ENCODE results near the gene TMEM258.

TMEM258 gene

DNA sequence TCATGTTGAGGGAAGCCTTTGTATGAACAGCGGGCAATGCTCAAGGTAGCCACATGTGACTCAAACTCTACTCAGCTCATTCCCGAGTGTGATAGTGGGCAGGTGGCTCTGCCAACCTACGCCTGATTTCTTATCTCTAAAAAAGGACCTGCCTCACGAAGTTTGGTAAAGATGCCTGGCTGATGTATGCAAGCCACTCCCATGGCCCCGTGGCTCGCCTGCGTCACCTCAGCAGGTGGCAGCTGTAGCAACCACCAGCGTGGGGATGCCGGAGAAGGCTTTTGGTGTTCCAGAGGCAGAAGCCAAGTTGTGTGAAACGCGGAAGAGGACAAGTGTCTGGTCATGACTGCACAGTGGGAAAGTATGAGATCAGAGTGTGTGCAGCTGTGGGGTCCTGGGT lies 41.1 kb upstream of the TMEM258 start:
- no peak for DNase-seq (ENCODE audit: insufficient read length)
- FAIRE-seq = no peak
- TF ChIP-seq POLR2AphosphoS5 (IDR thresholded peaks at IDR 0.05; ENCODE audit: low read depth, low read length) = no peak
- no peak for TF ChIP-seq TAF1 (IDR thresholded peaks at IDR 0.05; ENCODE audit: borderline replicate concordance, low read depth, low read length)
- no peak for TF ChIP-seq POLR2A (IDR thresholded peaks at IDR 0.05; ENCODE audit: low read depth, low read length)

- TF ChIP-seq TAF1 (IDR thresholded peaks at IDR 0.05; ENCODE audit: borderline replicate concordance, low read depth, low read length) (no peak), POLR2AphosphoS5 (IDR thresholded peaks at IDR 0.05; ENCODE audit: low read depth, low read length) (no peak), POLR2A (IDR thresholded peaks at IDR 0.05; ENCODE audit: low read depth, low read length) (no peak)
- DNase-seq (ENCODE audit: insufficient read length) = no peak
- FAIRE-seq = no peak
Observed at GRCh38 chr11:61832754-61833153, 40.4 kb upstream of the TMEM258 start.

DNA sequence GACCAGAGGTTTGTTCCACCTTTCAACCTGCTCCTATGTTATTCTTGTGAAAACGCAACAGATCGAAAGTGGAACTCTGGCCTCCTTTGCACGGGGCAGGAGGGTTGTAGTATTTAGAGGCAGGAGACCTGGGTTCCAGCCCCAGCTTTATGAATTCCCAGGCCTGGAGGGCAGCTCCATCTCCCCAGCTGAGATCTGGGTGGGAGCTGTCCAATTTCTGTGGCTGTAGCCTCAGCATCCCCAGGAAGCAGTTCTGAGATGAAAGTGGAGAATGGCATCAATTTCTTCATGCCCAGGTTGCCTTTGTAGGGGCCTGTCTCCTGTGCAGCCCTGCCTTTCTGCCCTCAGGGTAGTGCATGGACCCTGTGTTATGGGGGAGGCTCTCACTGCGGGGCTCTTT lies 39.8 kb upstream of the TMEM258 start:
- DNase-seq (ENCODE audit: insufficient read length) (no peak), FAIRE-seq (no peak)
- no peak for TF ChIP-seq POLR2AphosphoS5 (IDR thresholded peaks at IDR 0.05; ENCODE audit: low read depth, low read length)
- TF ChIP-seq TAF1 (IDR thresholded peaks at IDR 0.05; ENCODE audit: borderline replicate concordance, low read depth, low read length) = no peak

GRCh38 chr11:61830237-61831105 lies 38.1 kb upstream of the TMEM258 start:
- DNase-seq (ENCODE audit: insufficient read length) (no peak), FAIRE-seq (peak; percentile 46)
- TF ChIP-seq TAF1 (IDR thresholded peaks at IDR 0.05; ENCODE audit: borderline replicate concordance, low read depth, low read length) = no peak
- TF ChIP-seq POLR2A (IDR thresholded peaks at IDR 0.05; ENCODE audit: low read depth, low read length) = no peak
- no peak for TF ChIP-seq POLR2AphosphoS5 (IDR thresholded peaks at IDR 0.05; ENCODE audit: low read depth, low read length)

DNA sequence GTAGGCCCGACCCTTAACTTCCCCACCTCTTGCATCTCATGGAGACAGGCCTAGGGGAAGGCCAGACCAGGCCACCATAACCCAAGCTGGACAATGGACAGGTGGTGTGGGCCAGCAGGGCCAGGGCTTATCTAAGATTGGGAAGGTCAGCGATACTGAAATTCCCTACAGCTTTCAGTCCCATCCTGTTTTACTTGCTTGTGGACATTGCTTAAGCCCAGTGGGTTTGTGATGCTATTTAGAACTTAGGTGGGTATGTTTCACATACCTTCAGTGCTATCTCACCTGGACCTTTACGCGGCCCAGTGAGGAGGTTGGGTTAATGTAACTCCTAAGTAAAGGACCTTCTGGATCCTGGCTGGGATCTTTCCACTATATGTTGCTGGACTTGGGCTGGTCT lies 37.4 kb upstream of the TMEM258 start:
- DNase-seq (ENCODE audit: insufficient read length) = no peak
- TF ChIP-seq POLR2A (IDR thresholded peaks at IDR 0.05; ENCODE audit: low read depth, low read length) (no peak), POLR2AphosphoS5 (IDR thresholded peaks at IDR 0.05; ENCODE audit: low read depth, low read length) (no peak), TAF1 (IDR thresholded peaks at IDR 0.05; ENCODE audit: borderline replicate concordance, low read depth, low read length) (no peak)

GRCh38 chr11:61828629-61829407 lies 36.4 kb upstream of the TMEM258 start:
- FAIRE-seq (no peak), DNase-seq (ENCODE audit: insufficient read length) (peak; percentile 75)
- no peak for TF ChIP-seq TAF1 (IDR thresholded peaks at IDR 0.05; ENCODE audit: borderline replicate concordance, low read depth, low read length)
- no peak for TF ChIP-seq POLR2AphosphoS5 (IDR thresholded peaks at IDR 0.05; ENCODE audit: low read depth, low read length)
- TF ChIP-seq POLR2A (IDR thresholded peaks at IDR 0.05; ENCODE audit: low read depth, low read length) = peak; percentile 48; the same call in 1 of the 2 replicates

More for the DNA sequence above, 37.4 kb upstream of the TMEM258 start:
- FAIRE-seq = peak; percentile 57

- TF ChIP-seq POLR2AphosphoS5 (IDR thresholded peaks at IDR 0.05; ENCODE audit: low read depth, low read length) (peak; percentile 31; the same call in 1 of the 2 replicates), POLR2A (IDR thresholded peaks at IDR 0.05; ENCODE audit: low read depth, low read length) (no peak)
- DNase-seq (ENCODE audit: insufficient read length) = no peak
- no peak for FAIRE-seq
Observed at GRCh38 chr11:61828379-61828628, 35.9 kb upstream of the TMEM258 start.

- FAIRE-seq (peak; percentile 99), DNase-seq (ENCODE audit: insufficient read length) (peak; percentile 92)
- TF ChIP-seq POLR2A (IDR thresholded peaks at IDR 0.05; ENCODE audit: low read depth, low read length) = peak; percentile 67; the same call in 1 of the 2 replicates
- no peak; the same call in 1 of the 2 replicates for TF ChIP-seq TAF1 (IDR thresholded peaks at IDR 0.05; ENCODE audit: borderline replicate concordance, low read depth, low read length)
- peak; percentile 80 for TF ChIP-seq POLR2AphosphoS5 (IDR thresholded peaks at IDR 0.05; ENCODE audit: low read depth, low read length)
Observed at GRCh38 chr11:61827571-61828378, 35.4 kb upstream of the TMEM258 start, which contains the start of gene FADS2. Gene FADS2, plus strand, starts transcription at chr11:61828300. Its CDS starts 91 bp downstream, at chr11:61828391.

DNA sequence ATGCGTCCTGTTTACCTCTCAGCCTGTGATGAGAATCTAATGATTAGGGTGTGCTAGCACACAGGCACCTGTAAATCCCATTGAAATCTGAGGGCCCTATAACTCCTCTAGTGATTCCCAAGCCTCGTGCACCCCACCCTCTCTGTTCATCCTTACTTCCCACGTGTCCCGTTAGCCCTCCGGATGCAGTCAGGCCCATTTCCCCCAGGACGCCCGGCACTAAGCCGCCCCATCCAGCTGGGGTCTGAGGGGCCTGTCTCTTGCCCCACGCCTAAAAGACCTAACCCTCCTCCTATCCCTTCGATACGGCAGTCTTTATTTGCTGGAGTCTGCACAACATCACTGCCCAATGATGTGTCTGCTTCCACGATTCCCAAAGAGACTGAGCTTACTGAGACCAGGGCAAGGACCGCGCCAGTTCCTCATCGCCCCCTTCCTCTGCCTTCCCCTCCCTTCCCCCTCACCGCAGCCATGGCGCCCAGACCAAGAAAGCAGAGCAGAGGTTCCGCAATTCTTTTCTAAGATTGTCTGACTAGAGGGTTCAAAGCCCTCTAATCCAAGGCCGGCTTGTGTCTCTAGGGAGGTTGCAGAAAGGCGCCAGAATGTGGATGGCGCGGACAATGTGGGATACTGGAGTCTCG lies 34.7 kb upstream of the TMEM258 start:
- DNase-seq (ENCODE audit: insufficient read length) (peak; percentile 42), FAIRE-seq (no peak)
- peak; percentile 49; the same call in 1 of the 2 replicates for TF ChIP-seq POLR2AphosphoS5 (IDR thresholded peaks at IDR 0.05; ENCODE audit: low read depth, low read length)
- TF ChIP-seq TAF1 (IDR thresholded peaks at IDR 0.05; ENCODE audit: borderline replicate concordance, low read depth, low read length) = no peak; the same call in 1 of the 2 replicates

GRCh38 chr11:61820174-61820573 lies 27.8 kb upstream of the TMEM258 start:
- DNase-seq (ENCODE audit: insufficient read length) (no peak), FAIRE-seq (no peak)
- no peak for TF ChIP-seq TAF1 (IDR thresholded peaks at IDR 0.05; ENCODE audit: borderline replicate concordance, low read depth, low read length)
- no peak for TF ChIP-seq POLR2A (IDR thresholded peaks at IDR 0.05; ENCODE audit: low read depth, low read length)
- TF ChIP-seq POLR2AphosphoS5 (IDR thresholded peaks at IDR 0.05; ENCODE audit: low read depth, low read length) = no peak
